ENCODE data around the gene SMIM30.
A peak's percentile ranks its signal among the peaks of the same experiment; 100 is the strongest.

DNA sequence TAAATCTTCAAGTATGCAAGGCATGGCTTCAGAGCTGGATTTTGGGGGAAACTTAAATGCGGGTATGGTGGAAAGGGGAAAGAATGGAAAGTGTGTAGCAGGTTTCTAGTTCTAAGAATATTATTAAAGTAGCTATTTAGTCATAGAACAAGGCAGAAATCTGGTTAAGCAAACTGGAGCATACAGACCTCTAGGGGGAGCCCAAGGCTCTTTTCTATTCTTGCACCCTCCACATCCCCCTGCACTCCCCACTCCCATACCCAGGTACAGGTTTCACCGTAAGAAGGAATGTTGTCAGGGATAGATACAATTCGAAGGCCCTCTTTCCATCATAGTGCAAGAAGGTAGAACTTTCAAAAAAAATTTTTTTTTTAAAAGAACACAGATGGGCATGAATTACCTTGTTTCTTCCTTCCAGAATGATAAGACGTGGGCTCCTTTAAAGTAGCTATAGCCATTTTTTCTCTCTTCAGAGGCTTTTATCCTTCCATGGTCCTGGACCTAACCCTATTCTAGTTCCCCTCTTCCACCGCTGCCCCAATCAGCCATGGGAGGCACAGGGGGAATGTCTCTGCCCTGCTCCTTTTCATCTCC lies 41.5 kb upstream of the SMIM30 start:
- TF ChIP-seq CTCF (IDR thresholded peaks at IDR 0.05) (peak; percentile 76), POLR2AphosphoS5 (IDR thresholded peaks at IDR 0.05; ENCODE audit: low read depth, low read length) (no peak), TCF7L2 (IDR thresholded peaks at IDR 0.05; ENCODE audit: low read depth, low read length) (no peak)
